ENCODE data around the gene PPP1R3A. TPM values are rescaled to one million over a fixed set of nuclear protein-coding genes. Genes with fewer than 3 reads are reported as not detected.
"Not testable (repeated sequence)": the region's sequence is repeated elsewhere in the genome, so short reads cannot be mapped to it uniquely, and the experiment has no call there.

The PPP1R3A gene
- total RNA-seq (2014; rRNA removed; shearing (Covaris generic)), result 0.02 TPM in 1 of 2 replicates, not detected in the other

- Histone ChIP-seq H3K4me1 (0 out of 2 replicates have a peak, but pooled peaks cover 2% of the 10 kb centered on the region), H3K27me3 (no peaks in the 10 kb centered on the region), H3K4me3 (no peak within 1 kb of the TSS), H3K36me3 (no peaks in the 10 kb centered on the region), H3K9me3 (replicated peaks) (no peaks in the 10 kb centered on the region), H3K27ac (no peak within 1 kb of the TSS)
- DNase-seq, result peak in 1 of 2 experiments; percentile 35
Observed at GRCh38 chr7:113918946-113919345, at the start of gene PPP1R3A. Gene PPP1R3A (minus strand): TSS chr7:113919009. CDS start chr7:113918996, 13 bp downstream.

- no peak overlapping the region for H3K27ac ChIP-seq
- DNase-seq, result no peak
- H3K36me3 ChIP-seq, result no peaks in the 10 kb centered on the region
- no peak overlapping the region for H3K4me3 ChIP-seq
- H3K27me3 ChIP-seq, result no peaks in the 10 kb centered on the region
- H3K9me3 ChIP-seq (replicated peaks), result peaks cover 4% of the 10 kb centered on the region
- H3K4me1 ChIP-seq, result no peaks in the 10 kb centered on the region
Observed at GRCh38 chr7:113963356-113963755, 44.5 kb upstream of the PPP1R3A start.

- Histone ChIP-seq H3K27me3 (no peaks in the 10 kb centered on the region), H3K27ac (no peak overlapping the region), H3K4me1 (no peaks in the 10 kb centered on the region), H3K36me3 (no peaks in the 10 kb centered on the region), H3K9me3 (replicated peaks) (peaks cover 4% of the 10 kb centered on the region), H3K4me3 (no peak overlapping the region)
- DNase-seq, result no peak
Observed at GRCh38 chr7:113959910-113960309, 41.1 kb upstream of the PPP1R3A start.

DNA sequence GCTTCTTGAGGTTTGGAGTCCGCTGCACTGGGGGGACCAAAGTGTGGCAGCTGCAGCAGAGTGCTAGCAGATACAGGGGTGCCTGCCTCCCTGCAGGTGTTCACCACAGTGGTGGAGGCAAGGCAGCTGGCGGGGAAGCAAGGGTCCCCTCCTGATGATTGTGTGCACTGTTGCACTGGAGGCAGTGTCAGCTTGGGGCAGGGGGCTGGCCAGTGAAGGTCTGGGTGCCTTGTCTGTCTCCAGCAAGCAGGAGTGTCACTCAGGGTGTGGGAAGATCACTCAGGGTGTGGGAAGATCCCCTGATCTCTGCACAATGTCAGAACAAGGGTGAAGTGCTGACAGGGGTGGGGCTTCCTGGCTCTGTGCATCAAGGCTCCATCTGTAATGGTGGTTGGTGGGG, 36.3 kb upstream of the PPP1R3A start:
- H3K4me1 ChIP-seq, result no peaks in the 10 kb centered on the region
- peaks cover 12% of the 10 kb centered on the region for H3K9me3 ChIP-seq (replicated peaks)
- no peaks in the 10 kb centered on the region for H3K27me3 ChIP-seq
- no peak overlapping the region for H3K4me3 ChIP-seq
- H3K36me3 ChIP-seq, result no peaks in the 10 kb centered on the region
- no peak for DNase-seq
- no peak overlapping the region for H3K27ac ChIP-seq

- H3K4me1 ChIP-seq, result no peaks in the 10 kb centered on the region
- H3K4me3 ChIP-seq, result no peak overlapping the region
Observed at GRCh38 chr7:113953553-113953952, 34.7 kb upstream of the PPP1R3A start.

DNA sequence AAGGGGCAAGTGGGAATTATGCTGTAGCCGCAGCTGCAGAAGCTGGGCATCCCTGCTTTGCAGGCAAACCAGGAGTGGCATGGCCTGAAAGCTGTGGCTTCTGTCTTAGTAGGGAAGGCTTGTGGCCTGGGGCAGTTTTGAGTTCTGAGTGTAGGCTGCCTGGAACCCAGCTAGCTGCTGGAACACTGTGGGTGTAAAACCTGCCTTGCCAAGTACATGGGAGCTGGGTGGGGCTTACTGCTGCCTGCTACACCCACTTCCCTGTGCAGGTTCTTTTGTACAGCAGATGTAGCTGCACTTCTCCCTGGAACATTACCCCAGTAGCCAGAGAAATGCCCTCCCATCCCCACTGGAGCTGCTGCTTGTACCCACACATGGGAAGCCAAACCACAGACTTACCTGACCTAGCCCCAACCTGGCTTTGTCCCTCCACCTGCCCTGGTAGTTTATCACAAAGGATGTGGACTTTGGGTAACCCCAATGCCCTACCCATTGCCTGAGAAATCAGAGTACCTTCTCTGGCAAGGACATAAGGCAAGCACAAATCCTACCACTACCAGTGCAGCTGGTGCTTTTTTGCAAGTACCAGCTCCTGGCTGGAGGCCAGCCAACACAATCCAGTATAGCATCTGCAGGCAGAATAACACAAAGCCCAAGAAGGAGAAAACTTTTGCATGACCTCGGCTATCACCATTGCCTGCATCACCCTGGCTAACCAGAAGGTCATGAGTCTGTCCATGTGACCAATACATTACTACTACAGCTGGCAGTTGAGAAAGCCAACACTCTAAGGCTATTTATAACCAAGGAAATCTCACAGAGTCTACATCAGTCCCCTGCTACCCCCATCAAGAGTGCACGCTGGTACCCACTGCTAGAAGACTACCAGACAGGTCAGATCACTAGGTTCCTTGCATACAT, 26.5 kb upstream of the PPP1R3A start:
- DNase-seq, result peak in 1 of 2 experiments; percentile 29

More at GRCh38 chr7:113953553-113953952, 34.7 kb upstream of the PPP1R3A start:
- Histone ChIP-seq H3K9me3 (replicated peaks) (0 out of 2 replicates have a peak, but pooled peaks cover 8% of the 10 kb centered on the region), H3K27me3 (no peaks in the 10 kb centered on the region), H3K36me3 (no peaks in the 10 kb centered on the region), H3K27ac (no peak overlapping the region)
- DNase-seq, result no peak

DNA sequence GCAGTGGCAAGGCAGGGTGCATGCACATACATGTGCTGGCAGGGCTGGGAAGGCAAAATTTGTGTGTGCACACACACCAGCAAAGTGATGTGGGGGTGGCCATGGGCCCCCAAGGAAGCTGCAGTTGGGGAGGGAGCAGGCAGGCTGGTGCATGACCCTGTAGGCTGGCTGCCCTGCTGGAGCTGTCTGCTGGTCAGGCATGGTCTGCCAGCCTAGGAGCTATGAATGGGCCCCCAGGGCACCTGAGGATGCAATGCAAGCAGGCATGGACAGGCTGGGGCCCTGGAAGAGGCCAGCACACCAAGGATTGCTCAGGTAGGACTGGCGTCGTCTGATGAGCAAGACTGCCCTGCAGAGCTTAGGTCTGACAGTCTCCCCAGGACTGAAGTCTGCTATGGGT, 18.2 kb upstream of the PPP1R3A start:
- Histone ChIP-seq H3K27me3 (no peaks in the 10 kb centered on the region), H3K4me3 (no peak overlapping the region), H3K27ac (no peak overlapping the region), H3K9me3 (replicated peaks) (no peaks in the 10 kb centered on the region), H3K4me1 (no peaks in the 10 kb centered on the region), H3K36me3 (no peaks in the 10 kb centered on the region)
- no peak for DNase-seq

More for the DNA sequence above, 26.5 kb upstream of the PPP1R3A start:
- H3K27ac ChIP-seq, result no peak overlapping the region
- no peaks in the 10 kb centered on the region for H3K4me1 ChIP-seq
- no peaks in the 10 kb centered on the region for H3K27me3 ChIP-seq
- peaks cover 5% of the 10 kb centered on the region; the same call in 1 of the 2 replicates for H3K9me3 ChIP-seq (replicated peaks)
- H3K4me3 ChIP-seq, result no peak overlapping the region
- no peaks in the 10 kb centered on the region for H3K36me3 ChIP-seq

GRCh38 chr7:113936535-113936934, 17.7 kb upstream of the PPP1R3A start:
- Histone ChIP-seq H3K36me3 (no peaks in the 10 kb centered on the region), H3K4me1 (no peaks in the 10 kb centered on the region), H3K27me3 (no peaks in the 10 kb centered on the region), H3K4me3 (no peak overlapping the region), H3K9me3 (replicated peaks) (no peaks in the 10 kb centered on the region), H3K27ac (no peak overlapping the region)
- no peak for DNase-seq

- H3K27me3 ChIP-seq; H3K4me3 ChIP-seq; H3K9me3 ChIP-seq (replicated peaks); H3K36me3 ChIP-seq; H3K4me1 ChIP-seq; DNase-seq; H3K27ac ChIP-seq: not testable (repeated sequence)
Observed at GRCh38 chr7:113929389-113929788, 10.6 kb upstream of the PPP1R3A start.

DNA sequence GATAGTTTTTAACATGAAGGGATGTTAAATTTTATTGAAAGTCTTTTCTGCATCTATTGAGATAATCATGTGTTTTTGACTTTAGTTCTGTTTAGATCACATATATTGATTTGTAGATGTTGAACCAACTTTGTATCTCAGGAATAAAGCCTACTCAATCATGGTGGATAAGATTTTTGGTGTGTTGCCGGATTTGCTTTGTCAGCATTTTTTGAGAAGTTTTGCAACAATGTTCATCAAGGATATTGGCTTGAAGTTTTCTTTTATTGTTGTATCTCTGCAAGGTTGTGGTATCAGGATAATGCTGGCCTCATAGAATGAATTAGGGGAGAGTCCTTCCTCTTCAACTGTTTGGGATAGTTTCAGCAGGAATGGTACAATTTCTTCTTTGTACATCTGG, 9.3 kb upstream of the PPP1R3A start:
- Histone ChIP-seq H3K36me3 (no peaks in the 10 kb centered on the region), H3K4me1 (no peaks in the 10 kb centered on the region), H3K27ac (no peak overlapping the region), H3K4me3 (no peak overlapping the region), H3K27me3 (no peaks in the 10 kb centered on the region), H3K9me3 (replicated peaks) (no peaks in the 10 kb centered on the region)
- no peak for DNase-seq

DNA sequence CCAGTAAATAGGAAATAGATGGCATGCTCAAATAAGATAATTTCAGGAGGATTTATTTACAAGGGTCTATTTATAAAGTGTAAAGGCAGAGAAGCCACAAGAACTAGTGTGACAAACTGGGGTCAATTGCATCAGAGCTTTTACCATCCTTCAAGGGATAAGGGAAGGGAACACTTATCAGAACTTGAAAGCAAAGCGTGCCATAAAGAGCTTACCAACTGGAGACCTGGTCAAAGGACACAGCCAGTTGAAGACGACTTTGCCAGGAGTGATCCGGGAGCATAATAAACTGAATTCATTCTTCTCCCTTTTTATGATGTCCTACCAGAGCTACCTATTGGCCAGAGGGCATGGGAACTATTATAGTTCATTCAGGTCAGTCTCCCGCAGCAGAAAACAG, 3.2 kb upstream of the PPP1R3A start:
- H3K27me3 ChIP-seq, result no peaks in the 10 kb centered on the region
- no peak for DNase-seq

GRCh38 chr7:113921363-113921762, 2.6 kb upstream of the PPP1R3A start:
- H3K27ac ChIP-seq, result no peak overlapping the region
- H3K4me3 ChIP-seq, result no peak overlapping the region
- no peaks in the 10 kb centered on the region for H3K27me3 ChIP-seq
- DNase-seq, result no peak
- no peaks in the 10 kb centered on the region for H3K36me3 ChIP-seq
- 0 out of 2 replicates have a peak, but pooled peaks cover 2% of the 10 kb centered on the region for H3K4me1 ChIP-seq
- H3K9me3 ChIP-seq (replicated peaks), result no peaks in the 10 kb centered on the region

More for the DNA sequence above, 3.2 kb upstream of the PPP1R3A start:
- Histone ChIP-seq H3K4me3 (no peak overlapping the region), H3K36me3 (no peaks in the 10 kb centered on the region), H3K4me1 (0 out of 2 replicates have a peak, but pooled peaks cover 2% of the 10 kb centered on the region), H3K9me3 (replicated peaks) (no peaks in the 10 kb centered on the region), H3K27ac (no peak overlapping the region)

GRCh38 chr7:113917840-113918239, 969 bp downstream of the PPP1R3A start:
- no peak for DNase-seq
- Histone ChIP-seq H3K27ac (no peak overlapping the region), H3K4me3 (no peak overlapping the region), H3K27me3 (no peaks in the 10 kb centered on the region), H3K36me3 (no peaks in the 10 kb centered on the region), H3K4me1 (peaks cover 7% of the 10 kb centered on the region), H3K9me3 (replicated peaks) (no peaks in the 10 kb centered on the region)

DNA sequence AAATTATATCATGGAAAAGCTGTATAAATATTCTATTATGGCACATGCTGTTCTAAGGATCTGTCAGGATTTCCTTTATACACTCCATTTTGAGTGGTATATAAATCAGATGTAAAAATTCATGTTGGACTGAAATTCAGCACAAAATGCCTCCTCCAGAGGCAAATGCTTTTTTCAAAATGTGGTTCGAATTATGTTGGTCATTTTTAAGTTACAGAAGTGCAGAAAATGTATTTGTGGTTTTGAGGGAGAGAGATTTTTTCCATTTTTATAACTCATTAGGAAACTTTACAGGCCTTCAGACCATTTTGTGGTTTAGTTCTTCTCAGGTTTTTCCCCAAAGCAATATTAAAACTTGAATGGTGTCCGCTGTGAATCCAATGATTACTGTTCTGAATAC, 2.9 kb downstream of the PPP1R3A start:
- no peak overlapping the region for H3K4me3 ChIP-seq
- DNase-seq, result no peak
- no peaks in the 10 kb centered on the region for H3K9me3 ChIP-seq (replicated peaks)
- peaks cover 12% of the 10 kb centered on the region for H3K4me1 ChIP-seq
- H3K27me3 ChIP-seq, result no peaks in the 10 kb centered on the region
- H3K27ac ChIP-seq, result no peak overlapping the region
- H3K36me3 ChIP-seq, result no peaks in the 10 kb centered on the region

DNA sequence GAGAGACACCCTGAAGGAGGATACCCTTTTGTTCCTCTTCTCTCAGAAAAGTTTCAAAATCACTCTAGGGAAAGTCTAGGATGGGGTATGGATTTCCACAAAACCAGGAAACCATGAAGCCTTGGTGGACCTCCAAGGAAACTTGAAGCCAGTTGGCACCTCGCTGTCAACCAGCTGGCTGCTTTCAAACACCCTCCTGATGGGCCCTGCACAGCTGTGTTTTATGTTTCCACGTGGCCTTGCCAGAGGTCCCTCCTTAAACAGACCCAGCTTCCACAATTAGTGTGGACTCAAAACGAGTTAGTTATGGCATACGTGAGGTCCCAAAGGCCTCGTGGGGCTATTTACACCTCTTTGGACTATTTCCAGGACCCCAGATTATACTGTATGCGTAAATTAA, 5.9 kb downstream of the PPP1R3A start:
- Histone ChIP-seq H3K9me3 (replicated peaks) (no peaks in the 10 kb centered on the region), H3K27me3 (no peaks in the 10 kb centered on the region), H3K4me3 (no peak overlapping the region), H3K36me3 (no peaks in the 10 kb centered on the region), H3K4me1 (peaks cover 10% of the 10 kb centered on the region), H3K27ac (peak overlapping the region; percentile 21; the same call in 1 of the 2 replicates)
- DNase-seq, result peak; percentile 67 to 81
